GM21529 (cell line): ENCODE data around the gene KATNAL1.
"Not testable (repeated sequence)": the region's sequence is repeated elsewhere in the genome, so short reads cannot be mapped to it uniquely, and the experiment has no call there.

Source experiments
- ATAC-seq: cut with Tn5 transposase; IDR thresholded peaks from one replicate; pipeline ENCODE4 v1.9.1; 2021; ENCODE audit not compliant: unreplicated experiment

Gene KATNAL1

GRCh38 chr13:30295116-30295515 is 12.2 kb downstream of the KATNAL1 start:
- ATAC-seq: no peak

GRCh38 chr13:30294004-30294403 is 13.3 kb downstream of the KATNAL1 start:
- no peak for ATAC-seq

- ATAC-seq: no peak
Measured at GRCh38 chr13:30292325-30292724, 15.0 kb downstream of the KATNAL1 start.

GRCh38 chr13:30290812-30291436 is 16.4 kb downstream of the KATNAL1 start:
- no peak for ATAC-seq

- no peak for ATAC-seq
Measured at GRCh38 chr13:30289533-30289932, 17.8 kb downstream of the KATNAL1 start.

- not testable (repeated sequence) for ATAC-seq
Measured at GRCh38 chr13:30286059-30286458, 21.3 kb downstream of the KATNAL1 start.

- ATAC-seq: no peak
Measured at GRCh38 chr13:30276178-30276577, 31.2 kb downstream of the KATNAL1 start.

- no peak for ATAC-seq
Measured at GRCh38 chr13:30274083-30274482, 33.3 kb downstream of the KATNAL1 start.

GRCh38 chr13:30270035-30270434 is 37.3 kb downstream of the KATNAL1 start:
- ATAC-seq: not testable (repeated sequence)

- no peak for ATAC-seq
Measured at GRCh38 chr13:30268673-30269072, 38.7 kb downstream of the KATNAL1 start.

GRCh38 chr13:30266756-30267155 is 40.6 kb downstream of the KATNAL1 start:
- ATAC-seq: no peak

- ATAC-seq: not testable (repeated sequence)
Measured at GRCh38 chr13:30259149-30259733, 48.1 kb downstream of the KATNAL1 start.

GRCh38 chr13:30257468-30258099 is 49.8 kb downstream of the KATNAL1 start:
- no peak for ATAC-seq

GRCh38 chr13:30256713-30257467 is 50.5 kb downstream of the KATNAL1 start:
- ATAC-seq: no peak

GRCh38 chr13:30255696-30256095 is 51.7 kb downstream of the KATNAL1 start:
- ATAC-seq: no peak

- peak; percentile 47 for ATAC-seq
Measured at GRCh38 chr13:30253830-30254229, 53.5 kb downstream of the KATNAL1 start.

- no peak for ATAC-seq
Measured at GRCh38 chr13:30247406-30247805, 59.9 kb downstream of the KATNAL1 start.

- ATAC-seq: peak; percentile 92
Measured at GRCh38 chr13:30241532-30241931, 65.8 kb downstream of the KATNAL1 start.

- ATAC-seq: no peak
Measured at GRCh38 chr13:30240608-30241007, 66.7 kb downstream of the KATNAL1 start.

- ATAC-seq: no peak
Measured at GRCh38 chr13:30235216-30235615, 72.1 kb downstream of the KATNAL1 start.

- ATAC-seq: no peak
Measured at GRCh38 chr13:30234619-30235162, 72.7 kb downstream of the KATNAL1 start.
